ENCODE data around the gene ASPSCR1. TPM values are rescaled to one million over a fixed set of nuclear protein-coding genes. Genes with fewer than 3 reads are reported as not detected.
A peak's percentile ranks its signal among the peaks of the same experiment; 100 is the strongest.

Gene ASPSCR1
- total and polyA plus RNA-seq, 2 of the 4 experiments (the other 2 are of a cell fraction): 7.2 to 17.2 TPM

DNA sequence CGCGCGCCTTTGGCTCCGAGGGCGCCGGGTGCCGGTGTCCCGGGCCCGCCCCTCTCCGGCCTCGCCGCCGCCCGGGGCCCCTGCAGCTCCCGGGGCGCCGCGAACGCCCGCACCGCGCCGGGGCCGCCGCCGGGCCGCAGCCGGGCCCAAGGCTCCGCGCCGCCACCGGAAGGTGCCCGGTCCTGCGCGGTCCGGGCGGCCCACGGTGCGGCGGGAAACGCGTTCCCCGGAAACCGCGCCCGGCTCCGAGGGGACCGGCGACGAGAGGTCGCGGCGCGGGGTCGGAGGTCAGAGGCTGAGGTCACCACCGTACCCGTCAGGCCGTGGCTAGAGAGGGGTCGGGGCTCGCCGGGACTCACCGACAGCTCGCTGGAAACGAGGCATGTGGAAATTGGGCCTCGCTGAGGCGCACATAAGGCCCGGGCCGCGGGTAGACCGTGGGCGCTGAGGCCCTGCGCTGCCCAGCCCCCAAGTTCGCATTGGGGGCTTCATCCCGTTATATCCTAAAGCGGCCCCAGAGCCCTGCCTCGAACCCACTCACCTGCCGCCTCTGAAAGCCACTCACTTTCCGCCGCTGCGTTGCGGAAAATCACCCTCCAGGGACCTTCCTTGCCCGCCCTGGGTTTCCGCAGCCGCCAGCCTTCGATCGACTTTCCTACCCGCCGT is 88.3 kb downstream of the ASPSCR1 start, which contains the start of gene DUS1L:
Gene DUS1L (minus strand): TSS at position 167 of the 666 bp plus-strand sequence. CDS start 745 bp downstream, outside the sequence.
- H4K5ac ChIP-seq (ENCODE audit: low read depth, low read length): peak within 1 kb of the TSS; percentile 100
- peak within 1 kb of the TSS; percentile 81 for H4K91ac ChIP-seq (ENCODE audit: insufficient read depth, low read depth, low read length)
- H3K4ac ChIP-seq (ENCODE audit: low read depth, low read length): peak within 1 kb of the TSS; percentile 97
- no peaks in the 10 kb centered on the region for H3K9me3 ChIP-seq (ENCODE audit: control insufficient read depth, insufficient read depth, low read length)
- no peaks in the 10 kb centered on the region; the same call in 1 of the 2 replicates for H3K9me1 ChIP-seq (ENCODE audit: insufficient read depth, low read length)
- H2BK15ac ChIP-seq (ENCODE audit: low read depth, low read length): no peak within 1 kb of the TSS; the same call in 2 of the 3 replicates
- TF ChIP-seq MAZ (IDR thresholded peaks at IDR 0.05; ENCODE audit: borderline replicate concordance, low read depth, low read length) (peak; percentile 76; the same call in 1 of the 2 replicates), RFX5 (IDR thresholded peaks at IDR 0.05; ENCODE audit: low read depth, low read length) (no peak)
- H3K56ac ChIP-seq (ENCODE audit: extremely low read depth, insufficient read depth, low read length): no peak within 1 kb of the TSS
- peak within 1 kb of the TSS; percentile 99 for H2AK9ac ChIP-seq (replicated peaks; ENCODE audit: low read depth, low read length, poor library complexity)
- H3K4me2 ChIP-seq (ENCODE audit: low read depth, low read length): peak within 1 kb of the TSS; percentile 92
- peak within 1 kb of the TSS; percentile 94 for H3K14ac ChIP-seq (replicated peaks; ENCODE audit: low read depth, low read length)
- intact Hi-C loops (cut with micrococcal nuclease) (no loop called here), dilution Hi-C loops (cut with HindIII; ENCODE audit: low sequenced_read_pairs, unreplicated experiment) (no loop called here), in situ Hi-C loops (cut with MboI; ENCODE audit: low sequenced_read_pairs) (no loop called here)
- peak within 1 kb of the TSS; percentile 77; the same call in 1 of the 2 replicates for H3K23ac ChIP-seq (ENCODE audit: low read depth, low read length)
- H3K4me1 ChIP-seq (ENCODE audit: control insufficient read depth, insufficient read depth, low read length): peaks cover 10% of the 10 kb centered on the region
- ChIA-PET POLR2A (ENCODE audit: unreplicated experiment) (no interaction called here), CTCF (interaction anchor here (1.1 kb wide), 1 partner anchor 28 kb away, joined by 3 read pairs; no protein-coding TSS in a partner anchor)
- no peaks in the 10 kb centered on the region for H3K27me3 ChIP-seq (ENCODE audit: control insufficient read depth, insufficient read depth, low read length)
- peak within 1 kb of the TSS; percentile 82 for H2BK5ac ChIP-seq (ENCODE audit: low read depth, low read length, poor library complexity, severe bottlenecking)
- 5% methylated on average over 37 of the region's 88 CpGs; no CpG with 5 or more reads in 1 of the 2 experiments for WGBS, 2 experiments (ENCODE audit: extremely low coverage in 2 of 2, insufficient read length in 1 of 2)
- peaks cover 28% of the 10 kb centered on the region for H3K36me3 ChIP-seq (ENCODE audit: control insufficient read depth, insufficient read depth, low read length)
- H2AK5ac ChIP-seq (ENCODE audit: low read depth, low read length): peak within 1 kb of the TSS; percentile 48
- H3K79me1 ChIP-seq (ENCODE audit: low read depth in 1 of 2, low read length in 2 of 2): peaks cover 5 to 36% of the 10 kb centered on the region in 2 experiments; a peak in 3 of 4 replicates
- DNase-seq: peak; percentile 37
- H4K20me1 ChIP-seq (ENCODE audit: insufficient read depth, low read length): peaks cover 3% of the 10 kb centered on the region; the same call in 1 of the 2 replicates
- peak within 1 kb of the TSS; percentile 100 for H2AFZ ChIP-seq (replicated peaks; ENCODE audit: low read length, poor library complexity)
- ATAC-seq (ENCODE audit: low read depth): peak; percentile 95
- no TSS peak for BruUV-seq (replicated peaks)
- H2BK20ac ChIP-seq (ENCODE audit: low read depth, low read length): no peak within 1 kb of the TSS
- peak within 1 kb of the TSS; percentile 100 for H4K8ac ChIP-seq (ENCODE audit: low read depth in 2 of 2, low read length in 2 of 2)
- peak within 1 kb of the TSS; percentile 25; the same call in 1 of the 2 replicates for H3K18ac ChIP-seq (ENCODE audit: low read depth, low read length)
- H3K4me3 ChIP-seq (ENCODE audit: insufficient read depth, low read depth, low read length): peak within 1 kb of the TSS; percentile 57
- H3K27ac ChIP-seq (ENCODE audit: insufficient read depth, low read length): peak within 1 kb of the TSS; percentile 74
- H2BK120ac ChIP-seq (ENCODE audit: low read depth, low read length): peak within 1 kb of the TSS; percentile 66; the same call in 1 of the 2 replicates
- peak within 1 kb of the TSS; percentile 76 for H3K9ac ChIP-seq (ENCODE audit: low read depth, low read length)

Other genes starting within 250 kb of the ASPSCR1 start
- gene GCGR, start 173.5 kb upstream of the ASPSCR1 start, total RNA-seq (2012; rRNA removed): not detected in 2 replicates
- not detected in 2 replicates for gene GCGR, start 173.5 kb upstream of the ASPSCR1 start, polyA plus RNA-seq (2012; rRNA removed)
- 56.5 and 58.9 TPM in 2 replicates for gene MCRIP1, start 144.3 kb upstream of the ASPSCR1 start, total RNA-seq (2012; rRNA removed)
- gene MCRIP1, start 144.3 kb upstream of the ASPSCR1 start, polyA plus RNA-seq (2012; rRNA removed): 164 and 196 TPM in 2 replicates
- not detected in 2 replicates for gene PPP1R27, start 142.6 kb upstream of the ASPSCR1 start, total RNA-seq (2012; rRNA removed)
- gene PPP1R27, start 142.6 kb upstream of the ASPSCR1 start, polyA plus RNA-seq (2012; rRNA removed): 0.20 and 0.21 TPM in 2 replicates
- 917 and 932 TPM in 2 replicates for gene P4HB, start 117.1 kb upstream of the ASPSCR1 start, total RNA-seq (2012; rRNA removed)
- 530 and 599 TPM in 2 replicates for gene P4HB, start 117.1 kb upstream of the ASPSCR1 start, polyA plus RNA-seq (2012; rRNA removed)
- gene ARHGDIA, start 106.3 kb upstream of the ASPSCR1 start, total RNA-seq (2012; rRNA removed): 62.7 and 77.2 TPM in 2 replicates
- gene ARHGDIA, start 106.3 kb upstream of the ASPSCR1 start, polyA plus RNA-seq (2012; rRNA removed): 324 and 362 TPM in 2 replicates
- gene ALYREF, start 86.0 kb upstream of the ASPSCR1 start, total RNA-seq (2012; rRNA removed): 144 and 159 TPM in 2 replicates
- 88.6 and 112 TPM in 2 replicates for gene ALYREF, start 86.0 kb upstream of the ASPSCR1 start, polyA plus RNA-seq (2012; rRNA removed)
- gene ANAPC11, start 85.9 kb upstream of the ASPSCR1 start, total RNA-seq (2012; rRNA removed): 183 and 242 TPM in 2 replicates
- 387 and 508 TPM in 2 replicates for gene ANAPC11, start 85.9 kb upstream of the ASPSCR1 start, polyA plus RNA-seq (2012; rRNA removed)
- under 0.01 TPM in 1 of 2 replicates, not detected in the other for gene NPB, start 75.4 kb upstream of the ASPSCR1 start, total RNA-seq (2012; rRNA removed)
- 0.51 and 1.2 TPM in 2 replicates for gene NPB, start 75.4 kb upstream of the ASPSCR1 start, polyA plus RNA-seq (2012; rRNA removed)
- 31.9 and 37.3 TPM in 2 replicates for gene PCYT2, start 66.2 kb upstream of the ASPSCR1 start, total RNA-seq (2012; rRNA removed)
- 38.5 and 43.0 TPM in 2 replicates for gene PCYT2, start 66.2 kb upstream of the ASPSCR1 start, polyA plus RNA-seq (2012; rRNA removed)
- 13.9 and 14.5 TPM in 2 replicates for gene SIRT7, start 59.5 kb upstream of the ASPSCR1 start, total RNA-seq (2012; rRNA removed)
- 19.8 and 20.5 TPM in 2 replicates for gene SIRT7, start 59.5 kb upstream of the ASPSCR1 start, polyA plus RNA-seq (2012; rRNA removed)
- gene MAFG, start 49.9 kb upstream of the ASPSCR1 start, total RNA-seq (2012; rRNA removed): 6.1 and 6.4 TPM in 2 replicates
- 14.3 and 15.4 TPM in 2 replicates for gene MAFG, start 49.9 kb upstream of the ASPSCR1 start, polyA plus RNA-seq (2012; rRNA removed)
- 95.0 and 115 TPM in 2 replicates for gene PYCR1, start 40.3 kb upstream of the ASPSCR1 start, total RNA-seq (2012; rRNA removed)
- 177 and 181 TPM in 2 replicates for gene PYCR1, start 40.3 kb upstream of the ASPSCR1 start, polyA plus RNA-seq (2012; rRNA removed)
- not detected in 2 replicates for gene MYADML2, start 30.4 kb upstream of the ASPSCR1 start, total RNA-seq (2012; rRNA removed)
- gene MYADML2, start 30.4 kb upstream of the ASPSCR1 start, polyA plus RNA-seq (2012; rRNA removed): not detected in 2 replicates
- not detected in 2 replicates for gene NOTUM, start 16.4 kb upstream of the ASPSCR1 start, total RNA-seq (2012; rRNA removed)
- gene NOTUM, start 16.4 kb upstream of the ASPSCR1 start, polyA plus RNA-seq (2012; rRNA removed): 0.05 and 0.06 TPM in 2 replicates
- 44.8 and 45.3 TPM in 2 replicates for gene CENPX, start 45.2 kb downstream of the ASPSCR1 start, total RNA-seq (2012; rRNA removed)
- gene CENPX, start 45.2 kb downstream of the ASPSCR1 start, polyA plus RNA-seq (2012; rRNA removed): 86.8 and 100 TPM in 2 replicates
- 7.2 and 7.8 TPM in 2 replicates for gene LRRC45, start 45.7 kb downstream of the ASPSCR1 start, total RNA-seq (2012; rRNA removed)
- 10.2 and 10.9 TPM in 2 replicates for gene LRRC45, start 45.7 kb downstream of the ASPSCR1 start, polyA plus RNA-seq (2012; rRNA removed)
- gene RAC3, start 54.0 kb downstream of the ASPSCR1 start, total RNA-seq (2012; rRNA removed): 5.7 and 7.2 TPM in 2 replicates
- 23.4 and 32.0 TPM in 2 replicates for gene RAC3, start 54.0 kb downstream of the ASPSCR1 start, polyA plus RNA-seq (2012; rRNA removed)
- 36.6 and 36.9 TPM in 2 replicates for gene DCXR, start 60.1 kb downstream of the ASPSCR1 start, total RNA-seq (2012; rRNA removed)
- gene DCXR, start 60.1 kb downstream of the ASPSCR1 start, polyA plus RNA-seq (2012; rRNA removed): 129 and 139 TPM in 2 replicates
- gene RFNG, start 74.2 kb downstream of the ASPSCR1 start, total RNA-seq (2012; rRNA removed): 6.8 and 8.6 TPM in 2 replicates
- gene RFNG, start 74.2 kb downstream of the ASPSCR1 start, polyA plus RNA-seq (2012; rRNA removed): 47.3 and 51.1 TPM in 2 replicates
- gene GPS1, start 74.3 kb downstream of the ASPSCR1 start, total RNA-seq (2012; rRNA removed): 177 and 181 TPM in 2 replicates
- gene GPS1, start 74.3 kb downstream of the ASPSCR1 start, polyA plus RNA-seq (2012; rRNA removed): 157 and 168 TPM in 2 replicates
- 26.9 and 29.0 TPM in 2 replicates for gene DUS1L, start 88.2 kb downstream of the ASPSCR1 start, total RNA-seq (2012; rRNA removed)
- gene DUS1L, start 88.2 kb downstream of the ASPSCR1 start, polyA plus RNA-seq (2012; rRNA removed): 76.9 and 95.3 TPM in 2 replicates
- 12.4 and 15.3 TPM in 2 replicates for gene FASN, start 120.6 kb downstream of the ASPSCR1 start, total RNA-seq (2012; rRNA removed)
- gene FASN, start 120.6 kb downstream of the ASPSCR1 start, polyA plus RNA-seq (2012; rRNA removed): 56.0 and 68.5 TPM in 2 replicates
- 6.9 and 7.3 TPM in 2 replicates for gene CCDC57, start 235.2 kb downstream of the ASPSCR1 start, total RNA-seq (2012; rRNA removed)
- gene CCDC57, start 235.2 kb downstream of the ASPSCR1 start, polyA plus RNA-seq (2012; rRNA removed): 31.3 and 32.4 TPM in 2 replicates